Fibroblast of lung (primary cell): ENCODE data around the gene PTPRF. TPM values are rescaled to one million over a fixed set of nuclear protein-coding genes. Genes with fewer than 3 reads are reported as not detected.

Source experiments
- DNase-seq, 2 donors: peaks; one replicate each; pipeline versions ENCODE4 v3.0.0 to v3.0.0-alpha.2; 2010; ENCODE audit warnings: low read depth in 2 of 2
- H2AFZ ChIP-seq: 2 replicates; pipeline ENCODE4 v1.5.1; 2012; ENCODE audit warnings: low read length, control low read depth, inconsistent platforms
- H3K27ac ChIP-seq: 2 replicates; pipeline ENCODE4 v1.5.1; 2011; ENCODE audit warnings: low read length, control low read depth; ENCODE audit not compliant: insufficient read depth
- H3K27me3 ChIP-seq: 2 replicates; pipeline ENCODE4 v1.5.1; 2011; ENCODE audit warnings: mild to moderate bottlenecking, low read length; ENCODE audit not compliant: control insufficient read depth, insufficient read depth
- H3K36me3 ChIP-seq: 2 replicates; pipeline ENCODE4 v1.5.1; 2011; ENCODE audit warnings: low read length; ENCODE audit not compliant: control insufficient read depth, insufficient read depth
- H3K4me1 ChIP-seq: 2 replicates; pipeline ENCODE4 v1.5.1; 2011; ENCODE audit warnings: low read length; ENCODE audit not compliant: control insufficient read depth, insufficient read depth; ENCODE audit errors: extremely low read depth
- H3K4me2 ChIP-seq: 2 replicates; pipeline ENCODE4 v1.5.1; 2011; ENCODE audit warnings: low read length, control low read depth; ENCODE audit not compliant: insufficient read depth; ENCODE audit errors: extremely low read depth
- H3K4me3 ChIP-seq, 4 experiments: fragments of 200-600 bp in 1 of 4; sonication (generic) in 1 of 4; replicated peaks in 1 of 4; 2 replicates each; pipeline ENCODE4 v1.5.1; 2011 to 2016; ENCODE audit warnings: low read length in 4 of 4, low read depth in 3 of 4, mild to moderate bottlenecking in 3 of 4, control low read depth in 2 of 4, inconsistent platforms in 1 of 4, mixed read lengths in 1 of 4; ENCODE audit not compliant: insufficient read depth in 1 of 4; ENCODE audit errors: control extremely low read depth in 1 of 4
- H3K79me2 ChIP-seq: 2 replicates; pipeline ENCODE4 v1.5.1; 2012; ENCODE audit warnings: mild to moderate bottlenecking, low read length, inconsistent platforms; ENCODE audit not compliant: control insufficient read depth, insufficient read depth
- H3K9ac ChIP-seq: 2 replicates; pipeline ENCODE4 v1.5.1; 2011; ENCODE audit warnings: mild to moderate bottlenecking, low read length, control low read depth; ENCODE audit not compliant: insufficient read depth
- H3K9me3 ChIP-seq: 2 replicates; pipeline ENCODE4 v1.5.1; 2012; ENCODE audit warnings: low read depth, low read length; ENCODE audit not compliant: control insufficient read depth, insufficient read depth
- H4K20me1 ChIP-seq: 2 replicates; pipeline ENCODE4 v1.5.1; 2011; ENCODE audit warnings: low read length; ENCODE audit not compliant: control insufficient read depth, insufficient read depth; ENCODE audit errors: extremely low read depth
- CTCF ChIP-seq, 2 donors: IDR thresholded peaks in 1 of 2; conservative IDR thresholded peaks in 1 of 2; 1 replicate in 1 of 2; 2 replicates in 1 of 2; pipeline ENCODE4 v1.5.1; 2011 to 2012; ENCODE audit warnings: low read length in 2 of 2, control low read depth in 1 of 2, inconsistent platforms in 1 of 2, low read depth in 1 of 2, mild to moderate bottlenecking in 1 of 2
- EZH2 ChIP-seq: IDR thresholded peaks from 2 replicates; pipeline ENCODE4 v1.5.1; 2012; ENCODE audit warnings: low read length, control low read depth, mild to moderate bottlenecking; ENCODE audit errors: missing control alignments
- polyA plus RNA-seq, 2 donors: library from polyadenylated mRNA; depleted of rRNA in 1 of 2; stranded (reverse) in 1 of 2; unstranded in 1 of 2; fragments of >200 nt; gene quantifications; 2 replicates each; pipeline ENCODE4 v1.2.1, GENCODE V29; 2011 to 2012; ENCODE audit warnings: missing spikeins in 1 of 2
- total RNA-seq: library from RNA; depleted of rRNA; stranded (reverse); fragments of >200 nt; gene quantifications from 2 replicates; pipeline ENCODE4 v1.2.1, GENCODE V29; 2014

PTPRF gene
- total and polyA plus RNA-seq, 2 donors (not counting 1 experiment from before 2014, with no cell fraction given) = 45.2 to 52.0 TPM

- TF ChIP-seq CTCF (conservative IDR thresholded peaks at IDR 0.05 in 1 of 2, IDR thresholded peaks at IDR 0.05 in 1 of 2; ENCODE audit: low read depth in 1 of 2, low read length in 2 of 2) = no peak
- no peak for TF ChIP-seq EZH2
- Histone ChIP-seq H3K4me3 (no peak overlapping the region), H4K20me1 (no peaks in the 10 kb centered on the region), H3K4me2 (no peak overlapping the region), H3K27ac (no peak overlapping the region), H3K79me2 (no peaks in the 10 kb centered on the region), H2AFZ (no peak overlapping the region), H3K4me1 (no peaks in the 10 kb centered on the region), H3K36me3 (peaks cover 12% of the 10 kb centered on the region), H3K27me3 (no peaks in the 10 kb centered on the region), H3K9me3 (no peaks in the 10 kb centered on the region), H3K9ac (no peak overlapping the region)
- DNase-seq = no peak
Measured at GRCh38 chr1:43622901-43623780, 92.5 kb downstream of the PTPRF start.

- Histone ChIP-seq H3K4me2 (no peak overlapping the region), H3K9me3 (no peaks in the 10 kb centered on the region), H3K36me3 (peaks cover 2% of the 10 kb centered on the region), H2AFZ (no peak overlapping the region), H3K27me3 (no peaks in the 10 kb centered on the region), H3K4me1 (no peaks in the 10 kb centered on the region), H3K27ac (no peak overlapping the region), H4K20me1 (no peaks in the 10 kb centered on the region), H3K79me2 (no peaks in the 10 kb centered on the region), H3K4me3 (no peak overlapping the region), H3K9ac (no peak overlapping the region)
- no peak for DNase-seq
- TF ChIP-seq EZH2 (no peak), CTCF (conservative IDR thresholded peaks at IDR 0.05 in 1 of 2, IDR thresholded peaks at IDR 0.05 in 1 of 2; ENCODE audit: low read depth in 1 of 2, low read length in 2 of 2) (no peak)
Measured at GRCh38 chr1:43625063-43625780, 94.5 kb downstream of the PTPRF start.

- no peak for DNase-seq
- no peaks in the 10 kb centered on the region for H3K27me3 ChIP-seq
- H3K4me2 ChIP-seq = no peak overlapping the region
- no peaks in the 10 kb centered on the region for H4K20me1 ChIP-seq
- no peak overlapping the region for H3K9ac ChIP-seq
- no peaks in the 10 kb centered on the region for H3K4me1 ChIP-seq
- H3K36me3 ChIP-seq = no peaks in the 10 kb centered on the region
- no peak overlapping the region for H3K4me3 ChIP-seq
- no peak for TF ChIP-seq CTCF (conservative IDR thresholded peaks at IDR 0.05 in 1 of 2, IDR thresholded peaks at IDR 0.05 in 1 of 2; ENCODE audit: low read depth in 1 of 2, low read length in 2 of 2)
- no peak for TF ChIP-seq EZH2
- H3K9me3 ChIP-seq = no peaks in the 10 kb centered on the region
- H2AFZ ChIP-seq = no peak overlapping the region
- H3K27ac ChIP-seq = no peak overlapping the region
- H3K79me2 ChIP-seq = no peaks in the 10 kb centered on the region
Measured at GRCh38 chr1:43632135-43632670, 101.5 kb downstream of the PTPRF start.
